ENCODE results near the gene RIMBP2.

RIMBP2 gene

DNA sequence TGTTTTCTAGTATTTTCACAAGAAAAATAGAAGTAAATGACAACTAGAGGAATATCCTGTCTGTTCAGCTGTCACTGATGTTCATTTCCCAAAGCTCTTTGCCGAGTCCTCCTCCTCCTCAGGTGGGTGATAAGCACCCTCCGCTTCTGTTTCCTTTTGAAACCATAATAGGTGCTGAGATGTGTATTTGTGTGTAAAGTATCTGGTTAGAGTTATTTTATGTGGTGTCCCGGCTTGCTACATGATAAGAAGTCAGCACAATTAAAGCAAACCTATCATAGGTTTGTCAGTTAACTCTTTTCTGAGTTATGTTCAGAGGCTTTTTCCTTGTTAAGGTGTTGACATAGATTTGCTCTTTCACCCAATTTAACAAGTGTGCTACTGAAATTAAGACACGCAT, 296.0 kb downstream of the RIMBP2 start:
- TF ChIP-seq Cebpa-rat (IDR thresholded peaks at IDR 0.05): no peak
- Histone ChIP-seq H3K9me3 (no peaks in the 10 kb centered on the region), H3K4me2 (no peak overlapping the region), H3K36me3 (no peaks in the 10 kb centered on the region), H3K4me1 (peaks cover 6% of the 10 kb centered on the region; the same call in 1 of the 2 replicates), H3K4me3 (no peak overlapping the region), H4K20me1 (no peaks in the 10 kb centered on the region), H3K9ac (no peak overlapping the region), H3K27me3 (no peaks in the 10 kb centered on the region), H3K27ac (no peak overlapping the region)

DNA sequence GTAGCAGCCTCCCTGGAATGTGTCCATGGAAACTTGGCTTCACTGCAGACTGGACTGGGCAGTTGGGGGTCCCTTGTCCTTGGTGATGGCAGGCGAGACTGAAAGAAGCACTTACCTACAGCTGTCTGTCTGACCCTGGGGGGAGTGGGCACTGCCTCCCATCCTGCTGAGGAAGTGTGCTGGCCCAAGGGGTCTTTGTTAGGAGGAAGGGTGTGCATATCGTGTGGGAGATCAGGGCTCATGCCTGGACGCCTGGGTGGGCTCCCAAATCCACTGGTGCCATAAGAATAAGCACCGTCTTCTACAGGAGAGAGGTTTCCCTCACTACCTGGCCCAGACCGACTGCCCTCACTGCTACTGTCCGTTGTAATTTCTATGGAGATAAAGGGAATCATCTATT, 297.0 kb downstream of the RIMBP2 start:
- Histone ChIP-seq H3K27ac (no peak overlapping the region), H3K36me3 (no peaks in the 10 kb centered on the region), H3K9ac (no peak overlapping the region), H3K4me2 (no peak overlapping the region), H3K4me3 (no peak overlapping the region), H3K9me3 (no peaks in the 10 kb centered on the region), H3K27me3 (no peaks in the 10 kb centered on the region), H3K4me1 (peaks cover 4% of the 10 kb centered on the region; the same call in 1 of the 2 replicates), H4K20me1 (no peaks in the 10 kb centered on the region)
- TF ChIP-seq Cebpa-rat (IDR thresholded peaks at IDR 0.05): no peak

DNA sequence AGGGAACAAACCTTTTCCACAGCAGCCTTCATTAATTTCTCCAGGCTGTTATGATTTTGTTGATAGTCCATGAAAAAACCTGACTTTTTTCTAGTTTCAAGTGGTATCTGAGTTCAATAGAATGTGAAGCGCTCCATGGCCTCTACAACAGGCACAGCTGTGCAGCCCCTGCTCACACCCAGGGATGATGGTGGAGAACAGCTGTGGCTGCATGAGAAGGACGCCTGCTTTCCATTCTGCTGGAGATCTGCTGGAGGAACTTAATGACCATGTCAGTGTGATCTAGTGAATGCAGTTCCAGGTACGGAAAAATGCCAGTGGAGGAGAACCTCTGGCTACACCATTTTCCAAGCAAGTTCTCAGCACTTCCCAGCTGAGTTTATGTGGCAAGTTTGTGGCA, 297.8 kb downstream of the RIMBP2 start:
- H3K9me3 ChIP-seq: no peaks in the 10 kb centered on the region
- no peaks in the 10 kb centered on the region for H3K4me1 ChIP-seq
- no peaks in the 10 kb centered on the region for H3K27me3 ChIP-seq
- H3K4me2 ChIP-seq: no peak overlapping the region
- no peaks in the 10 kb centered on the region for H3K36me3 ChIP-seq
- H4K20me1 ChIP-seq: no peaks in the 10 kb centered on the region
- no peak overlapping the region for H3K4me3 ChIP-seq
- H3K27ac ChIP-seq: no peak overlapping the region
- H3K9ac ChIP-seq: no peak overlapping the region
- TF ChIP-seq Cebpa-rat (IDR thresholded peaks at IDR 0.05): no peak

DNA sequence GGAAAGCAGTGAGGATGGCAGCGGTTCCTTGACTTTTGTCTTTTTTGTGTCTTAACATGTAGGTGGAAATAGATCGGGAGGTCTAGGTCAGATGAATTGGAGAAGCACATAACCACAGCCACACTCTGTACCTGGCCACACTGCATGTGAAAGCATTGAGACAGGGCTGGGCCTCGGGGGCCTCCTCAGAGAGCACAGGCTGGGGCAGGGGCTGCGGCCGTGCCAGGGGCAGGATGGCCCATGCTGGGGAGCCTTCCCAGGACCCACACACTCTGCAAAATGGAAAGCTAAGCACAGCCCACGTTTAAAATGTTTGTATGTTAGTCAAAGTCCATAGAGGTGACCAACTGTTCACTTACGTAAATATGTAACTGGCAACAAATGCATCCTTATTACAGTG, 301.7 kb downstream of the RIMBP2 start:
- H3K36me3 ChIP-seq: no peaks in the 10 kb centered on the region
- H4K20me1 ChIP-seq: no peaks in the 10 kb centered on the region
- H3K4me3 ChIP-seq: no peak overlapping the region
- H3K9me3 ChIP-seq: no peaks in the 10 kb centered on the region
- H3K4me2 ChIP-seq: no peak overlapping the region
- TF ChIP-seq Cebpa-rat (IDR thresholded peaks at IDR 0.05): no peak
- H3K9ac ChIP-seq: no peak overlapping the region
- no peak overlapping the region for H3K27ac ChIP-seq
- H3K27me3 ChIP-seq: no peaks in the 10 kb centered on the region
- H3K4me1 ChIP-seq: no peaks in the 10 kb centered on the region

DNA sequence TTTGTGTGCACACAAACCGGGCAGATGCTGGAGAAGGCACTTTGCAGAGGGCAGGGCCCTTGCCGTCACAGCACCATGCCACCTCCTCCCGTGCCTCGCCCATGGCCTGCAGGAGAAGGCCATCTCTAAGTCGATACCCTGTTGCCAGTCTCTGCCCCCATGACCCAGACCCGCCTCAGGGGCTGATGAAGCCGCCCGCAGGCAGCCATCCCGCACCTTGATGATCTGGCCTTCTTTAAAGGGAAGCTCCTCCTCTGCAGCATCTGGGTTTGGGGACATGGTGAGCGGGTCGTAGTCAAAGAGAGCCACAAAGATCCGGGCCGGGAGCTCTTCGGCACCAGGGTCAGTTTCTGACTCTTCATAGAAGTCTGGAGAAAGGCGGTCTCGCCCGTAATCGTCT, 302.2 kb downstream of the RIMBP2 start:
- Histone ChIP-seq H3K27me3 (no peaks in the 10 kb centered on the region), H3K4me3 (no peak overlapping the region), H3K36me3 (no peaks in the 10 kb centered on the region), H4K20me1 (no peaks in the 10 kb centered on the region), H3K27ac (no peak overlapping the region), H3K4me2 (no peak overlapping the region), H3K9me3 (no peaks in the 10 kb centered on the region), H3K4me1 (no peaks in the 10 kb centered on the region), H3K9ac (no peak overlapping the region)
- no peak for TF ChIP-seq Cebpa-rat (IDR thresholded peaks at IDR 0.05)

DNA sequence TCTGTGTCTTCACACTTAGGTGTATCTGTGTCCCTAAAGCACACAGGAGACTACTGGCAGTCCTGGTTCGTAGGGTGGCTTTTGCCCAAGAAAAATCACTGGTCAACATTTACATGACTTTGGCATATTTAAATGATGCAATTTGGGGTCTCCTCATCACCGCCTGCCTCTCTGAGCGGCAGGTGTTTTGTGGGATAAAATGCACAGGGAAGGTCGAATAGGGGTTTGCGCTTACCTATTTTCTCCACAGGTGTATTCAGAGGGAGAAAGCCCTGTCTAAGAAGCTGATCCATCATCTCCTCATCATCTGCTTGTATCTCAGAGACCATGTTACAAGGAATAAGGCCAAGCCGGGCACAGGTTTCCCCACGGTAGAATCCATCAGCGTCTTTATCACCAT, 303.7 kb downstream of the RIMBP2 start:
- Histone ChIP-seq H3K4me2 (no peak overlapping the region), H3K9me3 (no peaks in the 10 kb centered on the region), H3K36me3 (no peaks in the 10 kb centered on the region), H4K20me1 (no peaks in the 10 kb centered on the region), H3K27ac (no peak overlapping the region), H3K4me1 (no peaks in the 10 kb centered on the region), H3K27me3 (no peaks in the 10 kb centered on the region), H3K9ac (no peak overlapping the region), H3K4me3 (no peak overlapping the region)
- TF ChIP-seq Cebpa-rat (IDR thresholded peaks at IDR 0.05): no peak

DNA sequence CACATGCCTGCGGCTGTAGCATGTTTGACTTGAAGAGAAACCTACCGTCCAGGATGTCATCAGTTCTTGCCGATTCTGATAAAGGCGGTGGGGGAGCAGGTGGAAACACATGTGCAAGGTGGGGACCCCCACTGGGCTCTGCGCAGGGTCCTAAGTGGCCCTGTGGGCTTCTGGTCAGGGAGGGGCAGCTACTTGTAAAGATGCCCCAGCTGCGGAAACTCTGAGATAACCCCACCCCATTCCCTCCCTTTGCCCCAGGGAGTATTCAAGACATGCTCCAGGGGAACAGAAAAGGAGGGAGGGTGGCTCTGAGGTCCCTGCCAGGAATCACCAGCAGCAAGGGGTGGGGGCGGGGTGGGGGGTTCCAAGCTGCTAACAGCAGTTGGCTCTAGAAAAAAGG, 310.8 kb downstream of the RIMBP2 start:
- no peak overlapping the region for H3K9ac ChIP-seq

DNA sequence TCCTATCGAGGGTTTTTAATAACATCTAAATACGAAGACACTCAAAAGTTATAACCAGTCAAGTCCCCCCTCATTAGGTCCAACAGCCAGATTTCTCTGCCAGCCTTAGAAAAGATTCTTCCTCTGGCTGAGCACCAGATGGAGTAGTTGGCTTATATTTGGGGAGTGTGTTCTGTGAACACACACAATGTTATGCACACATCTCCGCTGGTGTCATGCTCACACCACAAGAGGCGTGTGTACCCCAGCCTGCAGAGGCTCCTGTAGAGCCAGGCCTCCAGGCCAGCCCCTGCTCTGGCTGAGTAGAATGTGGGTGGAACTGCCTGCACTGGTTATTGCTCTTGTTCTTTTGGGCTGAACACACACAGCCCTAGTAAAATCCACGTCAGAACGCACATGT, 314.4 kb downstream of the RIMBP2 start:
- no peak overlapping the region for H3K4me2 ChIP-seq
- H3K36me3 ChIP-seq: no peaks in the 10 kb centered on the region
- no peaks in the 10 kb centered on the region for H4K20me1 ChIP-seq
- no peaks in the 10 kb centered on the region for H3K27me3 ChIP-seq
- no peak for TF ChIP-seq Cebpa-rat (IDR thresholded peaks at IDR 0.05)
- no peak overlapping the region for H3K9ac ChIP-seq
- peaks cover 10% of the 10 kb centered on the region for H3K4me1 ChIP-seq
- H3K27ac ChIP-seq: no peak overlapping the region
- H3K4me3 ChIP-seq: no peak overlapping the region
- no peaks in the 10 kb centered on the region for H3K9me3 ChIP-seq

More for the DNA sequence above, 310.8 kb downstream of the RIMBP2 start:
- no peak for TF ChIP-seq Cebpa-rat (IDR thresholded peaks at IDR 0.05)
- Histone ChIP-seq H3K4me1 (no peaks in the 10 kb centered on the region), H3K4me3 (no peak overlapping the region), H3K9me3 (no peaks in the 10 kb centered on the region), H3K4me2 (no peak overlapping the region; the same call in 1 of the 2 replicates), H3K27me3 (no peaks in the 10 kb centered on the region), H3K36me3 (no peaks in the 10 kb centered on the region), H4K20me1 (no peaks in the 10 kb centered on the region), H3K27ac (no peak overlapping the region)

DNA sequence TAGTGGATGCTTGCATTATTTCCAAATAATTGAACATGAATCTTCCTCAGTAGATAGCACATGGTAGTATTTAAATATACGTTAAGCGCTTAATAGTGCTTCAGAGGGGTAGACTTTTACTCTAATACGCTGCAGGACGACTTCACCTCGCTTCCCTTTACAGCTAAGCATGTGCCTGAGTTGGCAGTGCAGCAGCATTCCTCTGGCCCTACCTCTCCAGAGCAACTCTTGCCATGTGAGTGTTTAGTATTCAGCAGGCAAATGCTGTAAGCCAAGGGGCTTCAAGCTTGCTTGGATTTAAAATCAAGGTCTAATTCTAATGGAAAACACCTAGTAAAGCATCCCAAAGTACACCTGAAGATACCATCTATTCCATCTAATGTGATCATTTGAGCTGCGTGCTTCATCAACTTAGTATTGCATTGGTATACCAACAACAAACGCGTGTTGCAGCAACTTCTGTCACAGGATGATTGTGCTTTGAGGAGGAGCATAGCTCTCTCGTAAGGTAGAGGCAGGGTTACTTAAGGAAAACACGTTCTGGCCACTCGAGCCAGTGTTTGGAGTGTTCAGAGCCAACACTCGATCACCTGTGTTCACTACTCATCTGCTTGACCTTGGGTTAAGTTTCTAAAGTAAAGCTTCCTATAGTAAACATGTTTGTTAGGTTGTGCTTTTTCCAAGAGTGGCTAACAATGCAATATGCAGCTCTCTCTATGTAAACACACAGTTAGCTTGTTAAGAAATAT, 317.8 kb downstream of the RIMBP2 start:
- Histone ChIP-seq H3K4me2 (no peak overlapping the region), H3K4me1 (peaks cover 21% of the 10 kb centered on the region), H3K27ac (no peak overlapping the region), H3K4me3 (no peak overlapping the region), H4K20me1 (no peaks in the 10 kb centered on the region), H3K27me3 (no peaks in the 10 kb centered on the region), H3K9me3 (no peaks in the 10 kb centered on the region), H3K36me3 (no peaks in the 10 kb centered on the region), H3K9ac (no peak overlapping the region)
- TF ChIP-seq Cebpa-rat (IDR thresholded peaks at IDR 0.05): no peak

DNA sequence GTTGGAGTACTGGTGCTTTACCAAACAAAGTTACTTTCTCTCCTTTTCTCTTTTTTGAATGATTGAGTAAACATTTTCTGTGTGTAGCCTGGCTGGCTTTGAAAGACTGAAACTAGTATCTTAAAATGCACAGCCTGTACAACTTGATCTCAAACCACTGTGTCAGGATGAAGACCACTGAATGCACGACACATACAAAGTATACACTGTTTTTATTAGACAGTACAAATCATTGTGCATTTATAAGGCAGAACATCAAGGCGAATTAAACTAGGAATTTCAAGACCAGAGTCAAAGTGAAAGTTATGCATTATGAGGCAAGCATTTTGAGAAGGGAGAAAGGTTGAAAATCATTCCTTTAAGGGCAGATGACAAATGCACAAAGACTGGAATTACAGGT, 319.4 kb downstream of the RIMBP2 start:
- Histone ChIP-seq H3K36me3 (no peaks in the 10 kb centered on the region), H3K27ac (no peak overlapping the region), H3K9ac (no peak overlapping the region), H3K9me3 (no peaks in the 10 kb centered on the region), H3K4me1 (peaks cover 21% of the 10 kb centered on the region), H3K4me3 (no peak overlapping the region), H3K4me2 (peak overlapping the region; percentile 68), H3K27me3 (no peaks in the 10 kb centered on the region), H4K20me1 (no peaks in the 10 kb centered on the region)
- no peak for TF ChIP-seq Cebpa-rat (IDR thresholded peaks at IDR 0.05)

Data from BLaER1 (cell line).